GM18867 (cell line): ENCODE measurements around the gene FRA10AC1.

Source experiments
- ATAC-seq: cut with Tn5 transposase; IDR thresholded peaks from one replicate; pipeline ENCODE4 v1.9.1; 2021; ENCODE audit warnings: mild to moderate bottlenecking, moderate library complexity; ENCODE audit not compliant: unreplicated experiment

Gene FRA10AC1

DNA sequence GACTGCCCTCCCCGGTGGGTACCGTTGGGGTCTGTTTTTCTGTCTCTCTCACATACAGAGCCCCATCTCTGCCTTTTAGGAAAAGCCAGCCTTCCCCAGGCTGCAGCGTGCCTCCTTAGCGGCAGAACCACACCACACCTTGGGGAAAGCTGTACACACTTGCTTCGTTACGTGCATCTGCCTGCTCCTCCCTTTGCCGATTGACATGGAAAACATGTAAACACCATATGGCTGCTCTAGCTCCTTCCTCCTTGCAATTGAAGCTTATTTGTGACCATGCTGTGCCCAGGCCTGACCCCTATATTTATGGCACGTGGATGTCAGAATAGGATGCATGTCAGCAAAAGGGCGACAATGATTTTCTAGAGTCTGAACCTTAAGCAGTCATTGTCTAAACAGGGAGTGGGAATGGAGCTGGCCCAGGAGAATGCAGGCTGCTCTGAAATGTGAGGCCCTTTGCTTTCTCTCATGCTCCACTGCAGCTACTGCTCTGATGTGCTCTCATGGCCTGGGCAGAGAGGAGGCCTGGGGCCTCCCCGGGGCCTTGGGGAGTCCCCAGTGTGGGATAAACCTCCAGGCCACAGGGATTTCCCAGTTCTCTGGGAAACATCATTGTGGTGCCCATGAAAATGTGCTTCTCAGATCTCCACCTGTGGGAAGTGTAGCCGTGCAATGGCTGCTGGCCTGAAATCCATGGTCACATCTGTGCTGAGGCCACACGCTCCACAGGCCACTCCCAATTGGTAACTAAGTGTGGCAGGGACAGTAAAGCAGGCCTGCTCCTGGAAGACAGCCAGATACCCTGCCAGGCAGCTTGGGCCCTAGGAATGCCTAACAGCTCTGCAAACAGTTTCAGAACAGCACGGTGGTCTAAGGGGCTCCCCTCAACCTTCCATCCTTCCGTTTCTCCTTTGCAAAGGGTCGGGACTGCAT is 71.5 kb downstream of the FRA10AC1 start:
- no peak for ATAC-seq

DNA sequence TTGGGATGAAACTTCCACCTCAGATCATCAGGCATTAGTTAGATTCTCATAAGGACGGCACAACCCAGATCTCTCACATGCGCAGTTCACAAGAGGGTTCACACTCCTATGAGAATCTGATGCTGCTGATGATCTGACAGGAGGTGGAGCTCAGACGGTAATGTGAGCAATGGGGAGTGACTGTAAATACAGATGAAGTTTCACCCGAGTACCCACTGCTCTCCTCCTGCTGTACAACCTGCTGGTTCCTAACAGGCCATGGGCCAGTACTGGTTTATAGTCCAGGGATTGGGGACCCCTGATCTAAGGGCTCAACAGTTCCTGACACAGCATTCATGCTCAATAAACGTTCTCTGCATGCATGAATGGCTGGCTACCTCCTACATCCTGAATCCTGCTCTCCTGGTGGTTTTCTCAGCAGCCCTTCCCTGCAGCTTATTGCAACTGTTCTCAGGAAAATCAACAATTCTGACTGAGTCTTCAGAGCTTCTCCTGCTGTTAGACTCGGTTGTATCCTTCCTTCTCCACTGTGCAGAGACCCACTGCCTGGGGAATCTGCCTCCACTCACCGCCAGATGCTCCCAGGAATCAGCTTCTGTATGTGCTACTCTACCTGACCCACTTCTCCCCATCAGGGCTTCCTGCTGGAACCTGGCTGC is 72.6 kb downstream of the FRA10AC1 start:
- no peak for ATAC-seq

DNA sequence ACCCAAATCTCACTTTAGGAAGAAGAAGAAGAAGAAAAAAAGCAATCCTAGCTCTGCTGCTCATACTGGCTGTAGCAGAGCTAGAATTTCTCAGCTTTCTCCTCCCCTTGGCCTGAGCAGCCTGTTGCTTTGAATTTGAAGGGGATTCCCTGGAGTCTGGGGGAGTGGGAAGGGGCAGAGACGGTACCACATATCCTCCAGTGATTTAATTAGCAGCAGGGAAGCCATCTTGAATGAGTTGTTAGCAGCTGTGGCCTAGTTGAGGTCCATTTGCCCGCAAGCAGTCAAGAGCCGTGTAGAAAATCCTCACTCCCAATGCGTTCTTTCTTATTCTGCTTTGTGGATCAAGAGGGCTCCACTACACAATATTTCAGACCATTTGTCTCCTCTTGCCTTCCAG is 73.5 kb downstream of the FRA10AC1 start:
- no peak for ATAC-seq

DNA sequence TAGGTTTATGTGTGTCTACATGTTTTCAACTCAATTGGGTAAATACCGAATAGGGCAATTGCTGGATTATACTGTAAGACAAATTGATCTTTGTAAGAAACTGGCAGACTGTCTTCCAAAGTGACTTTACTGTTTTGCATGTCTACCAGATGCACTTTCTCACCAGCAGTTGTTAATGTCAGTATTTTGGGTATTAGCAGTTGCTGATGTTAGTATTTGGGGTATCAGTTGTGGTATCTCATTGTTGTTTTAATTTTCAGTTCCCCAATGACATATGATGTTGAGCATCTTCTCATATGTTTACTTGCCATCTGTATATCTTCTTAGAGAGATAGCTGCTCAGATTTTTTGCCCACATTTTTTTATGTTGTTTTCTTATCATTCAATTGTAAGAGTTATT is 79.5 kb downstream of the FRA10AC1 start:
- peak; percentile 87 for ATAC-seq

DNA sequence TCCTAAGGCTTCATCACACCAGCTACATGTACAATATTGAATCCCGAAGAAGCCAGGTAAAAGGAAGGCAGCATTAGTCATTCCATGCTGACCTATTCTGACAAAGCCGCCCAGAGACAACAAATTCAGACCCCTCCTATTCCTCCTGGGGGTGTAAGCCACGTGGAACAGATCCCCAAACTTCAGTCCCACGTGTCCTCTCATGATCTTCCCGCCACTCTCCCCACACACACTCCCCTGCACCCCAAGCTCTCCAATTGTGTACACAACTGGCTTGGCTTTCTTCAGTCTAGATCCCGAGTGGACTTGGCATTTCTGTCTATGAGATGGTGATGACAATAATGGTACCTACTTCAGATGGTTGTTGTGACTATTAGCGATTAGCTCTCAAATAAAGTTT is 81.5 kb downstream of the FRA10AC1 start:
- ATAC-seq, result no peak
